Measurements from ENCODE around the gene IQGAP1.

DNA sequence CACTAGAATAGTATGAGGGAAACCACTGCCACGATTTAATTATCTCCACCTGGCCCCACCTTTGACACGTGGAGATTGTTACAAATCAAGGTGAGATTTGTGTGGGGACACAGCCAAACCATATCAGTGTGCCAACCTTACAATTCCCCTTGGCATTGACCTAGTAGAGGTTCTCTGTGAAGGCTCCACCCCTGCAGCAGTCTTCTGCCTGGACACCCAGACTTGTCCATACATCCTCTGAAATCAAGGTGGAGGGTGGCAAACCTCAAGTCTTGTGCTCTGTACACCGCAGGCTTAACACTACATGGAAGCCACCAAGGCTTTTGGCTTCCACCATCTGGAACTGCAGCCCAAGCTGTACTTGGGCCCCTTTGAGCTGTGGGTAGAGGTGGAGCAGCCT lies 8.8 kb upstream of the IQGAP1 start:
- TF ChIP-seq TAF1 (IDR thresholded peaks at IDR 0.05; ENCODE audit: low read depth, low read length) (no peak), POLR2A (IDR thresholded peaks at IDR 0.05; ENCODE audit: low read depth, low read length) (no peak), POLR2AphosphoS5 (IDR thresholded peaks at IDR 0.05; ENCODE audit: low read depth, low read length) (no peak), POU2F2 (IDR thresholded peaks at IDR 0.05; ENCODE audit: low read depth, low read length) (no peak), PAX5 (IDR thresholded peaks at IDR 0.05; ENCODE audit: insufficient read depth, low read length, severe bottlenecking) (no peak)

All from GM12891 (cell line).